ENCODE data around the gene MROH2A.

The MROH2A gene

GRCh38 chr2:233844064-233844807 lies 66.1 kb downstream of the MROH2A start:
- no peak for DNase-seq
- H3K27ac Mint-ChIP-seq = peak overlapping the region; percentile 55
- H3K36me3 Mint-ChIP-seq (ENCODE audit: low read depth) = peaks cover 80% of the 10 kb centered on the region
- peaks cover 18% of the 10 kb centered on the region for H3K4me1 Mint-ChIP-seq
- no peak overlapping the region for H3K4me3 Mint-ChIP-seq
- H3K27me3 Mint-ChIP-seq (ENCODE audit: low read depth, poor library complexity) = peaks cover 3% of the 10 kb centered on the region
- no peak for TF ChIP-seq CTCF (IDR thresholded peaks at IDR 0.05)
- H3K9me3 Mint-ChIP-seq = no peaks in the 10 kb centered on the region

DNA sequence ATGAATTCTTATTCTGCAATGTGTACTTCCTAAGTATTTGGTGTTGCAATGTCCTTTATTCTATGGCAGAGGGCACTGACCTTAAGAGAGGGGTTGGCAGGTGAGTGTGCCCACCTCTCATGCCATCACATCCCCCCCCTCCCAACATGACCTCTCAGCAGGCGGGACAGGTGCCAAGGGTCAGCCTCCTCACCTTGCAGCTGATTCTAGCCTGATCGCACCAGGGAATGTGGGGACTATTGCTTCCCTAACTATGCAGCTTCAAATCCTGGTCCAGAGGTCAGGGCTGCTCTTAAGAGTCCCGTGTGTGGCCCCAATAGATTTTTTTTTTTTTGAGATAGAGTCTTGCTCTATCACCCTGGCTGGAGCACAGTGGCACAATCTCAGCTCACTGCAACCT lies 66.7 kb downstream of the MROH2A start:
- Mint-ChIP-seq H3K27ac (no peak overlapping the region), H3K36me3 (ENCODE audit: low read depth) (peaks cover 81% of the 10 kb centered on the region), H3K4me1 (peaks cover 14% of the 10 kb centered on the region), H3K27me3 (ENCODE audit: low read depth, poor library complexity) (peaks cover 3% of the 10 kb centered on the region), H3K4me3 (no peak overlapping the region), H3K9me3 (no peaks in the 10 kb centered on the region)
- TF ChIP-seq CTCF (IDR thresholded peaks at IDR 0.05) = no peak
- DNase-seq = no peak

DNA sequence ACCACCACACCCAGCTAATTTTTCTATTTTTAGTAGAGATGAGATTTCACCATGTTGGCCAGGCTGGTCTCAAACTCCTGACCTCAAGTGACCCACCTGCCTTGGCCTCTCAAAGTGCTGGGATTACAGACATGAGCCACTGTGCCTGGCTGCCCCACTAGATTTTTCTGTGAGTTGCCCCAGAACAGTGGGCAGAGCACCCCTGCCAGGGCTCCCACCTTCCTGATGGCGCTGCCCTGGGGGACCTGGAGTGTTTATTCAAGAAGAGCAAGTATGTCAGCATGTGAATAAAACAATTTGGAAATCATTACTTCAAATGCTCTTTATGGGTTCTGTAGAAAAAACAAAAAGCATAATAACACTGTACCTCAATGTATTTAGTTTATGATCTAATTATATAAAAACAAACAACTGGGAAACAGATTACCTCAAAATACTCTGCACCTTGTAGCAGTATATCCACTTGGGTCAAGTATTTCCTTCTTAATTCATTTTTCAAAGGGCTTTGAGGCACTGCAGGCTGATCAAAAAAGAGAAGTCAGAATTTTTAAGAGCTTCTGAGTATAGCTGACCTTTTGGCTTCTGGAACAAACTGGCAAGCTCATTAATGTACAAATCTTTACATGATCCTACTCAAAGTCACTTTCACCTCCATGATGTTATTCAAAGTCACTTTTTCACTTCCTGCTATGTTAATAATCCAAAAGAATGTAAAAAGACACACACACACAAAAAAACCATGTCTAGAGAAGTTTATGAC lies 67.4 kb downstream of the MROH2A start:
- H3K36me3 Mint-ChIP-seq (ENCODE audit: low read depth) = peaks cover 79% of the 10 kb centered on the region
- DNase-seq = no peak
- TF ChIP-seq CTCF (IDR thresholded peaks at IDR 0.05) = no peak
- H3K4me3 Mint-ChIP-seq = no peak overlapping the region
- H3K4me1 Mint-ChIP-seq = peaks cover 7% of the 10 kb centered on the region
- H3K27ac Mint-ChIP-seq = no peak overlapping the region
- H3K9me3 Mint-ChIP-seq = no peaks in the 10 kb centered on the region
- H3K27me3 Mint-ChIP-seq (ENCODE audit: low read depth, poor library complexity) = peaks cover 3% of the 10 kb centered on the region

DNA sequence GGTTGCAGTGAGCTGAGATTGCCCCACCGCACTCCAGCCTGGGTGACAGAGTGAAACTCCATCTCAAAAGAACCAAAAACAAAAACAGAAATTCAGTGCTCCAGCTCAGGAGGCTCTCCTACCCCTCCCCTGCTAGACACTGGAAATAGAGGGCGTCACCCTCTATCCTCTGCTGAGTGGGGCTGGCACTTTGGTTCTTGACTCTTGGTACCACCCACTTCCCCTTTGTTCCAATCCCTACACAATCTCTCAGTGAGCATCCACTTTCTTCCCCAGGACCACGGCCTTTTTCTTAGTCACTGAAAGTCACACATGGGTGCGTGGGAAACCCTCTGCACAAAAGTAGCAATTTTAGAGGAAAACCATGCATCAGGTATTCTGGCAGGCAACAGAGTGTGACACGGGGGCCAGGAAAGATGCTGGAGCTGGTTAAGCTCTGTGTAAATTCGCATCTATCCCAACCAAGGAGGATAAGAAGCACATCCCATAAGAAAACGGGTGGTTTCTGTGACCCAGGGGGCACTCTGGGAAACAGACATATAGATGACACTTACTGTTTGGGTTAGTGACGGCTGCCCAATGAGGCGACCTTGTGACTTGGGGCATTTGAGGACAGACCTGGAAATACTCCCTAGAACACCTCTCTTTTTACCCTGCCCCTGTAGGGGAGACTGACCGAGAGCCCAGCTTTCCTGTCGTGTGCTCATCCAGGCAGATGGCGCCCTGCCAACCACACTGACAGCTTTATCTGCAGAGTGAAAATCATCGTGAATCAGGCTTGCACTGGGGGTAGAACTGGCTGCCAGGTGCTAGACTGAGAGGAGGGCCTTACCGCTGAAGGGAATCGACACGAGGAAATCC lies 68.5 kb downstream of the MROH2A start:
- Mint-ChIP-seq H3K27ac (no peak overlapping the region), H3K36me3 (ENCODE audit: low read depth) (peaks cover 68% of the 10 kb centered on the region), H3K27me3 (ENCODE audit: low read depth, poor library complexity) (peaks cover 3% of the 10 kb centered on the region), H3K4me3 (no peak overlapping the region), H3K4me1 (peaks cover 7% of the 10 kb centered on the region), H3K9me3 (no peaks in the 10 kb centered on the region)
- DNase-seq = no peak
- TF ChIP-seq CTCF (IDR thresholded peaks at IDR 0.05) = no peak

GRCh38 chr2:233847248-233847898 lies 69.2 kb downstream of the MROH2A start:
- no peak for TF ChIP-seq CTCF (IDR thresholded peaks at IDR 0.05)
- Mint-ChIP-seq H3K9me3 (no peaks in the 10 kb centered on the region), H3K4me3 (no peak overlapping the region)

More at GRCh38 chr2:233847248-233847898, 69.2 kb downstream of the MROH2A start:
- peaks cover 68% of the 10 kb centered on the region for H3K36me3 Mint-ChIP-seq (ENCODE audit: low read depth)
- DNase-seq = no peak
- peaks cover 14% of the 10 kb centered on the region for H3K4me1 Mint-ChIP-seq
- peaks cover 3% of the 10 kb centered on the region for H3K27me3 Mint-ChIP-seq (ENCODE audit: low read depth, poor library complexity)
- no peak overlapping the region for H3K27ac Mint-ChIP-seq
